Fibroblast of skin of right quadriceps (primary cell): ENCODE data around the gene CAPN3.
A peak's percentile ranks its signal among the peaks of the same experiment; 100 is the strongest.

Experiments used
- DNase-seq: peaks from one replicate; pipeline ENCODE4 v3.0.0-alpha.2; 2013

The CAPN3 gene

DNA sequence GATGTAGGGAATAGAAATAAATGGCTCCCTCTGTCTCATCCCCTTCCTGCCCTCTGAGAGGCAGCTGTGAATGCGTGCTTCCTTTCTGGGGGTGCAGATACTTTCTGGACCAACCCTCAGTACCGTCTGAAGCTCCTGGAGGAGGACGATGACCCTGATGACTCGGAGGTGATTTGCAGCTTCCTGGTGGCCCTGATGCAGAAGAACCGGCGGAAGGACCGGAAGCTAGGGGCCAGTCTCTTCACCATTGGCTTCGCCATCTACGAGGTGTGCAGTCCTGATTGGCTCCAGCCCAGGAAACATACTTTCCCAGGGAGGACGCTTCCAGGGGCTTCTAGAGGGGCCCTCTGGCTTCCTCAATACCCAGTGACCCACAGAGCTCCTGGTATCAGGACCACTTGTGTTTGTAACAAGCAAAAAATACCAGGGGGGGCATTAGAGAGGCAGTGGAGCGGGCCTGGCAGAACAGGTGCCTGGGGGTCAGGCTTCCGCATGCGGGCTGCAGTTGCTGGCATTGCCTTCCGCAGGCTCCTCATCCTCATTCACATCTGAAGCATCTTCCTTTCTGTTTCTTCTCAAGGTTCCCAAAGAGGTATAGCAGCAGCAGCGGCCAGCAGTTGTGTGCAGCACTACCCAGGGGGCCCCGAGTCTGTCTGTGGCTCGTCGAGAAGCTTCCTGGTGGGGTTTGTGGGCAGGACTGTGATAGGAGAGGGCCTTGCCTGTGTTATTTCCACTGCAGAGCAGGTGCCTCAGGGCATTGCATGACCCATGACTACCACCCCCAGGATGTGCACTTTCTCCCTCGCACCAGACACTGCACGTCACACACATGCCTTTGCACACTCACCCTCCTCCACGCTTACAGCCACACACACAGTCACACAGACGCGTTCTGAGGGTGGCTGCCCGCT is 42.5 kb downstream of the CAPN3 start:
- DNase-seq = no peak

DNA sequence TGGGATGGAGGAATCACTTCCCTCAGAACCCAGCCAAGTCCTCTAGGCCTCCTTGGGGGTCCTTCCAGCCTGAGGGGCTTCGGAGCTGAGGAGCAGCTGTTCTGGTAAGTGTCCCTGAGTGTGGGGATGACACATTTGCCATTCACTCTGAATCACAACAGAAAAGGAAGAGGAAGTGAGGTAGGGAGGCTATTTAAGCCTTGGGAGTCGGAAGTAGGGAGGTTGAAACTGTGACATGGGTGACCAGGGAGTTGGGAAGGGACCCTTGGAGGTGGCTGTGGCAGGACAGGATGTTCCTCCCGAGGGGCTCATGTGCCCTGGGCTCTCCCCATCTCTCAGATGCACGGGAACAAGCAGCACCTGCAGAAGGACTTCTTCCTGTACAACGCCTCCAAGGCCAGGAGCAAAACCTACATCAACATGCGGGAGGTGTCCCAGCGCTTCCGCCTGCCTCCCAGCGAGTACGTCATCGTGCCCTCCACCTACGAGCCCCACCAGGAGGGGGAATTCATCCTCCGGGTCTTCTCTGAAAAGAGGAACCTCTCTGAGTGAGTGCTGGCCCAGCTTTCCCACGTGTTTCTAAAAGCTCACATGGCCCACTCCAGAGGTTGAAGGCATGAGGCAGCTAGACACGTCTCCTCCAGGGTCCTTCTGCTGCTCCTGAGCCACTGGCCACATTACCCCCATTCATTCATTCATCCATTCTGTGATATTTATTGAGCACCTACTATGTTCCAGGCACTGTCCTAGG is 43.3 kb downstream of the CAPN3 start:
- no peak for DNase-seq

DNA sequence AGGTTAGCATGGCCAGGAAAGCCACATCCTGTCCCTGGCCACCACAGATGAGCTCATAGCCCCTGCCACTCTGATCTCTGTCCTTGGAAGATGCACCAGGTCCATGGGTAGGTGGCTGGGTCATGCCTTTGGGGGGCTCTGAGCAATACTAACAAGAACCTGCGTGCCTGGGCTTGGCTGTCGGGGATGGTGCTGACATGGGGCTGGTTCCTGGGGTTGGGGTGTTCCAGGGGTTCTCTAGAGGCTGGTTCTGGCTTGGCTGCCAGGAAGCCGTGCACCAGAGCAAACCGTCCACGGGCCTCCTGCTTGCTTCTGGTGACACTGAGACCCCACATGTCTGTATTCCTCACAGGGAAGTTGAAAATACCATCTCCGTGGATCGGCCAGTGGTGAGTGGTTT is 44.1 kb downstream of the CAPN3 start:
- no peak for DNase-seq

DNA sequence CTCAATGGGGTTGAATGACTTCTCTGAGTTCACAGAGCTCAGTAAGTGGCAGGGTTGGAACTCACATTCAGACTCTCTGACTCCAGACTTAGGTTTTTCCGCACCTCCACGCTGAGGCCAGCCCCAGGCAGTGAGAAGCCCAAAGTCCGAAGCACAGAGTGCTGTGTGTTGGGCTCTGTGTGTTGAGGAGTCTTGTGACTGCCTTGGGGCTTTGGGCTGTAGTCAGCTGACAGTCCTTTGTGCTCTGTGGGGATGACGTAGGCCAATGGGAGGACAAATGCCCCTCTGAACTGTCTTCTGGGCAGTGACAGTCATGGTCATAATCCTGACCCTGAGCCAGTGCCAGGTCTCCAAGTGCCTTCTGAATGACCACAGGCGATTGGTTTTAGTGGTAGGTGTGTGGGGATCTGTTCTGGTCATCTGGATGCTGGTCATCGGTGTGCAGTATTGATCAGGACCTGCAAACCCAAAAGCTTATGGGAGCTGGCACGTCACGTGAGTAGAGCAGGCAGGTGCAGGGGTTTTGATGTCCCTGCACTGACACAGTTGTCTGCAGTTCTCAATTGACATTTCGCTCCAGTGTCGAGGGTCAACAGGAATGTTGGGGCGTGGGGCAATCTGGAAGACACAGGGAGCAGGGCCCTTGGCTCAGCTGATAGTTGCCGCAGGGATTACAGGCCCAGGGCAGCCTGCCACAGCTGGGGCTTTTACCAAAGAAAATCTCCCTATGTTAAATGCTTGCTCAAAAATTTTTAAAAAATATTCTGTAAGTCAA is 45.3 kb downstream of the CAPN3 start:
- DNase-seq = no peak

DNA sequence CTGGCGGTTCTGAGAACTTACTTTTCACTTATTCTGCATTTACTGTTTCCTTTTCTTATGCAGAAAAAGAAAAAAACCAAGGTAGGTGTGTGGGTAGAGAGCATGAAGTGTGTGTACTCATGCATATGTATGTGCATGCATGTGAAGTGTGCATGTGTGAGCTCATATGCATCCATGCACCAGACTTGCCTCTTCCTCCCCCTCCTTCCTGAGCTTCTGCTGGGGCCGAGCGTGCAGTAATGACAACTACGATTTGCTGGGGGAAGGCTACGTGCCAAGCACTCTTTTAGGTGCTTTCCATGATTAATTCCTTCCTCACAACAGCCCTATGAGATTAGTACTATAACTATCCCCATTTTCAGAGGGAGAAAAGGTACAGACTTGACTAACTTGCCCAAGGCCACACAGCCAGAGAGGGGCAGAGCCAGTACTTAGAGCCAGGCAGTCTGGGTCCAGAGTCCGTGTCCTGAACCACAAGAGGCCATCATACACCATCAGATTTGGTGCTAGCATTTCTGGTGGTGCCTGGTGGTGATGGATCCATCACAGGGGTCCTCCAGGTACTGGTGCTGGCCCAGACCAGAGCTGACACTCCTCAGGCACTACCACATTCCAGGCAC is 46.7 kb downstream of the CAPN3 start:
- no peak for DNase-seq

DNA sequence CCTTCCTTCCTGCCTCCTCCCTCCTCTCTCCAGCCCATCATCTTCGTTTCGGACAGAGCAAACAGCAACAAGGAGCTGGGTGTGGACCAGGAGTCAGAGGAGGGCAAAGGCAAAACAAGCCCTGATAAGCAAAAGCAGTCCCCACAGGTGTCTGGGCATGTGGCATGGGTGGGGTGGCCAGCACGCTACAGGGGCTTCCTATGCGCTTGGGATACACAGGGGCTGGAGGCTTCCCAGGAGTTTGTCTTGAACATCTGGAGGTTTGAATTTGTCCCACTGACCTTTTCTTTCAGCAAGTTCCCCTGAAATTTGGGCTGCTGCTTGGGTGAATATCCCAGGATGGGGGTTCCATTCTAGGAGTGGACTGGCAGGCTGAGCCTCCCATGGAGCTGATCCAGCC is 48.9 kb downstream of the CAPN3 start:
- DNase-seq = no peak

DNA sequence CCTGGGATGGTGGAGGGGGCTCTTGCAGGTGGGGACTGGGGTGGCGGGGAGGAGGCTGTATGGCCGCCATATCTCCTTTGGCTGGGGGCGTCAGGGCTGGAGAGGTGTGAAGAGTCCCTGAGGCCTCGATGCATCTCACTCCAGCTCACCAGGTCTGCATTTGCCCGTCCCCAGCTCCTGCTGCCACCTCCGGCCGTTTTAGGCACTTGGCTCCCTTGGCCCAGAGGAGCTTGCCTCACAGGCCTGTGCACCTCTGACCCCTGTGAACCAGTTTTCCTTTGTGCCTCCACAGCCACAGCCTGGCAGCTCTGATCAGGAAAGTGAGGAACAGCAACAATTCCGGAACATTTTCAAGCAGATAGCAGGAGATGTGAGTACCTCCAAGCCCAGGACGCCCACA is 49.7 kb downstream of the CAPN3 start:
- DNase-seq = no peak

DNA sequence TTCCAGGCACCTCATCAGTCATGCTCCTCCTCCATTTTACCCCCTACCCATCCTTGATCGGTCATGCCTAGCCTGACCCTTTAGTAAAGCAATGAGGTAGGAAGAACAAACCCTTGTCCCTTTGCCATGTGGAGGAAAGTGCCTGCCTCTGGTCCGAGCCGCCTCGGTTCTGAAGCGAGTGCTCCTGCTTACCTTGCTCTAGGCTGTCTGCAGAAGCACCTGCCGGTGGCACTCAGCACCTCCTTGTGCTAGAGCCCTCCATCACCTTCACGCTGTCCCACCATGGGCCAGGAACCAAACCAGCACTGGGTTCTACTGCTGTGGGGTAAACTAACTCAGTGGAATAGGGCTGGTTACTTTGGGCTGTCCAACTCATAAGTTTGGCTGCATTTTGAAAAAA is 52.6 kb downstream of the CAPN3 start:
- DNase-seq = no peak

DNA sequence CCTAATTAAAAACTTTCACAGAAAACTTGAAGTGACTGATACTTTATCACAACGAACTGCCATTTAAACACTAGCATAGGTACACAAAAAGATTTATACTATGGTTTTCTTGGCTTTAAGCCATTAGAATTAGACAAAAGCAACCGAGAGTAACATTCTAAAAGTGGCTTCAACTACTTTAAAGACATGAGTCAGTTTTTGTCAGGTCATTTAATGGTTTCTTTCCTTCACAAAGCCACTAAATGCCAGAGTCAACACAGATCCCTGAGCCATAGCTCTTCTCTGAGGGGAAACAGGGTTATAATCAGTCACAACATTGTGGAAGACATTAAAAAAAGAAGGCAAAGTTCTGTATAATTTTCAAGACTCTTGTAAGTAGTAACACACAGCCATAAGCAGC is 54.6 kb downstream of the CAPN3 start:
- no peak for DNase-seq

DNA sequence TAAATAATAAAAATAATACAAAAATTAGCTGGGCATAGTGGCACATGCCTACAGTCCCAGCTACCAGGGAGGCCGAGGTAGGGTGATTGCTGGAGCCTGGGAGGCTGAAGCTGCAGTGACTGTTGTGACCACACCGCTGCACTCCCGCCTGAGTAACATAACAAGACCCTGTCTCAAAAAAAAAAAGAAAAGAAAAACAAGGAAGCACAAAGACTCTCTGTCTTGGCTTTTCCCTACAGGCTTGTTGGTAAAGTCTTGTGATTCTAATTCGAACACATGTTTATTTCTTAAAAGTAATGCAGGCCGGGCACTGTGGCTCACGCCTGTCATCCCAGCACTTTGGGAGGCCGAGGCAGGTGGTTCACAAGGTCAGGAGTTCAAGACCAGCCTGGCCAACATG is 60.1 kb downstream of the CAPN3 start:
- no peak for DNase-seq

DNA sequence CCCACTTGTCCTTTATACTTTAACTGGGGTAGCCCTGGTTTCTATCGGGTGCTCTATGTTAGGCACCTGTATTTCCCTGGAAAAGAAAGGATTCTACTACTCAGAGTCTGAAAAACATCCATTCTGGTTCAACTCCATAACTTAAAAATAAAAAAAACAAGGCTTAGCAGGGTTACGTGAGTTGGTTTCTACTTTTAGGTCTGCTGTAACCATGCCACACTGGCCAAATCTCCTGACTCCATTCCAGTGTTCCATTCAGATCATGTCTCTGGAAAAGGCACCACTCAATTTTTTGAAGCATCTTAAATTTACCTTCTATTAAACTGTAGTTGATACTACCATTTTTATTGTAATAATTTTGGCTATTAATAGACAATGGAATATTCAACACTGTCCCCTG is 62.1 kb downstream of the CAPN3 start:
- DNase-seq = no peak

DNA sequence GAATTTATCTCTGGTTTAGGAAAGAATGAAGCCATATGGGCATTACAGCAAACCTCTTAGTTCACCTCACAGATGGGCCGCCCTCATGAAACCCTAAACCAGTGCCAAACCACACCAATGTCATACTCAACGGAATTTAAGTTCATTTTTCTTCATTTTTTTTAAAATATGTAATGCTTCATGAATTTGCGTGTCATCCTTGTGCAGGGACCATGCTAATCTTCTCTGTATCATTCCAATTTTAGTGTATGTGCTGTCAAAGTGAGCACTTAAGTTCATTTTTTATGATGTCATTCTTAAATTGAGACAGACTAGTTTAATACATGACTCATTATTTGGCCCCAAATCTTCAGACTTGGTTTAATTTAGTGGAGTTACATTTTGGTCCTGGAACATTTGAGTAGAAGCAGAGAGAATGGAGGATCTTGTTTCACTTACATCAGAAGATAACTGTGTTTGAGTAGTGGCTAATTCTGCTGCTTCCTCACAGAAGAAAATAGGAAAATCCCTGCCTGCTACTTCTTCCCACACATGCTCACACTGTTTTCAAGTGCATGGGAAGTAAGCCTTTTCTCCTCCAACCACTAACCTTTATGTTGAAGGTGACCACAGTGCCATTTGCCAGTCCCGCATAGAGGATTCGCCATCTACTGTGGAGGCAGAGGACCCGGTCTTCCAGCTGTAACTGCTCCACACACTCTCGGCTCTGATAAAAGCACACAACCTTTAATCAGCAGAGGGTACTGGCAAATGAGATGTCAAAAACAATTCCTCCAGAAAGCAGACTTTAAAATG is 68.3 kb downstream of the CAPN3 start:
- peak; percentile 91 for DNase-seq

DNA sequence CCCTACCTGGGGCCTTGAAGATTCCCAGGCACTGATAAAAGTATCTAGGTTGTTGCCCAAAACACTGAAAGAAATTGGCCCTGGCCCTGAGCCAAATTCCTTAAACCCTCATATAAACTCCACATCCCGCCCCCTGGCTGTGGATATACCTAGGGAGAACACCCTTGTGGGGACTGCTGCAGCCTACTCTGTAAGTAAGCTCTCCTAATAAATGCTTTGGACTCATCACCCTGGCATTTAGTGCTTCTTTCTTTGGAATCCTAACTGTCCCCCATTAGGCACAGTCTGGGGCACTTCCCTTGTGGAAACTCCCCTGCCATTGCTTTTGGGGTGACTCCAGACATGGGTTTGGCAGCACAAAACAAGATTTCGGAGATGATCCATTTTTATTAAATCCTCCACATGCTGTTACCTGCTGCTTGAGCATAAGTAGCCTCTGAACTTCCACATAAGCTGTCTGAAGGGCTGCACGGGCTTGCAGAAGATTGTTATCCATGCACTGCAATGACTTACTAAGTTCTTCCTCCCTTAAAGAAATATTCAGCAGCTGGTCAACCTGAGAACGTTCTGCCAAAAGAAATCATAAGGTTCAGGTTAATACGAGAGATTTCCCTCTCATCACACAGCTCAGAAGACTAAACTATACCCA is 85.2 kb downstream of the CAPN3 start:
- peak; percentile 20 for DNase-seq

DNA sequence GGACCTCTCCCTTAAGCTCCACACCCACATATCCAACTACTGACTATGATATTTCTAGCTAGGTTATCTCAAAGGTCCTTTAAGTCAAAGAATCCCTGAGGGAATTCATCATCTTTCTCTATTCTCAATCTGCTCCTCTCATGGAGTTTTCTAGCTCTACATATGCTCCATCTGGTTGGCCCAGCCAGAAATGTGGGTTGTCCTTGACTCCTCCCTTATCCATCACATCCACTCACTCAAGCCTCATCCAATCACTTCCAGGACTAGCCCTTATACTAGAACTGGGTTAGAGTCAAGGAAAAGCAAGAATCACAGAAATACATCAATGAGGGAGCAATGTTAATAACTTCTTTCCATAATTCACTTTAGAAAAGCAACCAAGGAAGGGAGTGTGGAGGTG is 86.2 kb downstream of the CAPN3 start:
- no peak for DNase-seq

DNA sequence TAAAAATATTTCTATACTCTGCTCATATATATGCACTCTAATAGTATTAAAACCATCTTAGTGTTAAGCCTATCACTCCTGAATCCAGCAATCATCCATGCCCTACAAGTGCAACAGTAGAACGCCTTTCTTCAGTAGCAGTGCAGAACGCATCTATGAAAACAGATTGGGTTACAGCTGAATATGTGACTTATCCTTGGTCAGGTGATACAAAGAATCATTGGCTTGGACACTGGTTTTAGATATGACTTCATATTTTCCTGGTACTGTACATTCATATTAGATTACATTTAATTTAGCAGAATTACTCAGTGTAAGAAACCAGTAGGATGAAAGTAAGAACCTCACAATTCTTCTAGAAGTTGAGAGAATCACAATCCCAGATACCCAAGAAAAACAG is 88.3 kb downstream of the CAPN3 start:
- no peak for DNase-seq

DNA sequence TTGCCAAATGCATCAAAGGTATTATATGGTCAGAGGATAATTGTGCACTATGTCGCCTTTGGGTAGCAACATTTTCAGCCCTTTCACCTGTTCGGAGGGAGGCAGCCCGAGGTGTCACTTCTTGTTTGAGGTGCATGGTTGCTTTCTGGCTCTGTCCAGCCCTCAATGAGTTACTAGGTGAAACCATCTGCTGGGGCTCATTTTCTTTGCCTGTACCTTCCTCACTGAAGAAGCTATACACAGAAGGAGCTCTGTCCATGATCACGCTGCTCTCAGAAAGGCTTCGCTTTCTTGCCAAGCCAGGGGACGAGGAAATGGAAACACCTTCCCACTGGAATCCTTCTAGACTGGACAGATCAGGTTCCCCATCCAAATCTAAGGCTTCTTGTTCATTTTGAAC is 89.0 kb downstream of the CAPN3 start:
- no peak for DNase-seq

DNA sequence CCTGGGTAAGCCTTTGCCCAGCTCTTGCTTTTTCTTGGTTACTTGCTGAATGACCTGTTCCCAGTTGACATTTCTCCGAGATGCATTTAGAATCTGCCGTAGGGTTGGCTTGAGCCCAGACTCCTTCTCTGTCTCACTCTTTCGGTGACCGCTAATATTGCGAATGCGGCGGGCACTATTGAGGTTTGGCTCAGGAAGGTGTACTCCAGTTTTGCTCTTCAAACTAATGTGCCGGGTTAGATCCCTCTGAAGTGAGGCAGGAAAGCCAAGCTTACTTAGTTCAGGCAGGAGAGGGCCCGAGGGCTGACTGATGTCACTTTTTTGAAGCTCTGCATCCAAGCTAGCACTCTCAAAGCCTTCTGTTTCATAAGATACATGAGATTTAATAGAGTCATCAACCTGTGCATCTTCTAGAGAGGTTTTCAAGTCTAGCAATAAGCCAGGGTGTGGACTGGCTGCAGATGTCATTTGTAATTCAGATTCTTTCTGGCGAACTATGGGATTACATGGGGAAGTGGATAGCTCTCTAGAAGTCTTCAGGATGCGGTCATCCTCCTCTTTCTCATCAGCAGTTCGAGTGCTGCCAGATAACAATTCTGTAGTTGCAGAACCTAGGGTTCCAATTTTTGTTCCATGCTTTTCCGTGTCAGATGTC is 90.6 kb downstream of the CAPN3 start:
- DNase-seq = no peak

DNA sequence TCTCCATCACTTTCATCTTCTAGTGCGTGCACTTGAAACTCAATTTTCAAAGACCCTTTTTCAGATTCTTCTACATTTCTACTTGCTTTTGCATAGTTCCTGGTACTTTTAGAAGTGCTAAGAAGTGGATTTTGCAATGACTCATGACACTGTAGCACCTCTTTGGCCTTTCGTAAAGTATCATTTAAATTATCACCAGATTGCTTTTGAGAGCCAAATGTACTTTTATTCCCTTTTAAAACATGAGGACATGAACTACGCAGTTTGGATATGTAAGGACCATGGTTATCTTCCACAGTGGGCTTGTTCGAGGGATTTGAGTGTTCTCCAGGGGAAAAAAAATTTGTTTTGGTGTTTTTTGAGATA is 91.1 kb downstream of the CAPN3 start:
- no peak for DNase-seq

DNA sequence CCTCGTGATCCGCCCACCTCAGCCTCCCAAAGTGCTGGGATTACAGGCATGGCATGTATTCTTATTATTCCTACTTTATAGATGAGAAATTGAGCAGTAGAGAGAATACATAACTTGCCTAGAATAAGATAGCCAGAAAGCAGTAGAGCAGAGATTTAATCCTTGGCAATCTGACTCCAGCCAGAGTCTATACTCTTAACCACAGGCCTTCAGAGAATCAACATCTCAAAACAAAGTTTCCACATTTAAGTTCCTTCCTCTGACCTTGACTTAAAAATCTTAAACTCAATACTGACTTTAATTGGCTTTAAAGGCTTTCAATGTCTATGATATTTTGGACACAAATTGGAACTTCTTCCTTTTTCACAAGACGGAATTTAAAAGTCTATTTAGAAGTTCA is 94.5 kb downstream of the CAPN3 start:
- DNase-seq = no peak

DNA sequence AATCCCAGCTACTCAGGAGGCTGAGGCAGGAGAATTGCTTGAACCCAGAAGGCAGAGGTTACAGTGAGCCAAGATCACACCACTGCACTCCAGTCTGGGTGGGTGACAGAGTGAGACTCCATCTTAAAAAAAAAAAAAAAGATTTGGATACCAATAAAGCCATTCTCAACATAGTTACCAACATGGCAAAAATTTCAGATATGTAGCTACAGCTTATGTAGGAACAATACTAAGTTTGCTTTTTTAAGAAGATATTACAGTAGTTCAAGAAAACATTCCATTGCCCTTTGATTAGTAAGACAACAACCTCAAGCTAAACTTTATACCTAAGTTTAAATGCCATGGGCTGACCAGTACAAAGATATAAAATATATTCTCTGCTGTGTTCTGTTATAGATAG is 97.2 kb downstream of the CAPN3 start:
- no peak for DNase-seq

DNA sequence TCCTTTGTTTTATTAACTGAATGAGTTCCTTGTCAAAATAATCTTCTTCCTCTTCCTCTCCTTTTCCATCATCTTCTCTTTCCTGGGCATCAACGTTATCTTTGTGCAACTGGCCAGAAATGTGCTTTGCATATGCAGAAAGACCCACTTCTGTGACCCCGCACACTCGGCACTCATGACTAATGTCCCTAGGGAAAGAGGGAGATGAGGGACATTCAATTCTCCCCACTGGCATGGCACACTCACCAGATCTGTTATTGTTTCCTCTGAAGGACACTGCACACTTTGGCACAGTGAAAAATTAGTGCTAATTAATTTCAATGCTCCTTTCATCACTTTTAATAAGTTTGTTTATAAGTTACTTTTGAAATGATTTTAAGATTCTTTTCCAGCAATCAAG is 97.7 kb downstream of the CAPN3 start:
- DNase-seq = peak; percentile 59
